HepG2 (cell line): ENCODE results near the gene KCNA1. TPM values are rescaled to one million over a fixed set of nuclear protein-coding genes. Genes with fewer than 3 reads are reported as not detected.
A peak's percentile ranks its signal among the peaks of the same experiment; 100 is the strongest.

Source experiments
- ATAC-seq: fragments of 200-7000 bp; cut with Tn5 transposase; 3 replicates; pipeline ENCODE4 v1.9.1; 2020; ENCODE audit warnings: mild to moderate bottlenecking, moderate library complexity
- Bru-seq: library from RNA; stranded (reverse); fragments of 400-500 nt; gene quantifications from one replicate; lab custom pipeline; 2021; lab: Mats Ljungman, UMichigan
- BruChase-seq, 2 experiments: library from RNA; stranded (reverse); fragments of 400-500 nt; gene quantifications; one replicate each; lab custom pipeline; 2021; lab: Mats Ljungman, UMichigan
- BruUV-seq: library from RNA; stranded (reverse); fragments of 400-500 nt; replicated peaks from 2 replicates; lab custom pipeline; 2021; lab: Mats Ljungman, UMichigan
- CTCF ChIA-PET: fragments of 300-600 bp; formaldehyde crosslinking; extraction: SDS; loops from one replicate; lab custom pipeline; 2021; ENCODE audit warnings: low total read pairs, inconsistent platforms, low intra/inter-chr PET ratio; lab: Yijun Ruan, JAX
- POLR2A ChIA-PET: fragments of 350-600 bp; sonication (Branson Sonifier 250); formaldehyde crosslinking; loops from one replicate; lab custom pipeline; 2020; ENCODE audit warnings: antibody characterized with exemption, inconsistent platforms; lab: Yijun Ruan, JAX
- DNase-seq: peaks from one replicate; pipeline ENCODE4 v3.0.0-alpha.2; 2015; ENCODE audit warnings: low spot score
- FAIRE-seq: peaks from 3 replicates; lab custom pipeline; 2011; peaks lifted over from hg19 to GRCh38; lab: Jason Lieb, UNC
- H2AFZ ChIP-seq: one replicate; pipeline ENCODE4 v1.6.1; 2011; ENCODE audit warnings: low read length, inconsistent platforms
- H3K27ac ChIP-seq: fragments of 300-600 bp; 3 replicates; pipeline ENCODE4 v1.8.0; 2011; ENCODE audit warnings: mixed run types, mild to moderate bottlenecking, mixed read lengths, low read length, inconsistent platforms; ENCODE audit not compliant: insufficient read depth; ENCODE audit errors: extremely low read length
- H3K27me3 ChIP-seq, 2 experiments: fragments of 200-600 bp in 1 of 2; 2 replicates in 1 of 2; 3 replicates in 1 of 2; pipeline versions ENCODE4 v1.6.0 to v1.8.0; 2011; ENCODE audit warnings: low read length in 2 of 2, mild to moderate bottlenecking in 2 of 2, moderate library complexity in 2 of 2, inconsistent platforms in 1 of 2; ENCODE audit not compliant: insufficient read depth in 2 of 2, control insufficient read depth in 1 of 2
- H3K36me3 ChIP-seq, 2 experiments: fragments of 200-600 bp in 1 of 2; replicated peaks in 1 of 2; 2 replicates in 1 of 2; 3 replicates in 1 of 2; pipeline versions ENCODE4 v1.5.1 to v1.8.0; 2011; ENCODE audit warnings: low read length in 2 of 2, inconsistent platforms in 1 of 2; ENCODE audit not compliant: insufficient read depth in 2 of 2, control insufficient read depth in 1 of 2
- H3K4me1 ChIP-seq: 2 replicates; pipeline ENCODE4 v1.5.1; 2012; ENCODE audit warnings: low read length, inconsistent platforms; ENCODE audit not compliant: insufficient read depth
- H3K4me2 ChIP-seq: 2 replicates; pipeline ENCODE4 v1.6.0; 2011; ENCODE audit warnings: low read depth, low read length, inconsistent platforms
- H3K4me3 ChIP-seq, 3 experiments: fragments of 200-600 bp in 1 of 3; sonication (generic), shearing (Covaris generic) in 1 of 3; replicated peaks in 1 of 3; 2 replicates each; pipeline ENCODE4 v1.5.1; 2011 to 2016; ENCODE audit warnings: low read length in 3 of 3, inconsistent platforms in 2 of 3, low read depth in 2 of 3, mild to moderate bottlenecking in 2 of 3, control low read depth in 1 of 3, mixed read lengths in 1 of 3; ENCODE audit not compliant: insufficient read depth in 1 of 3
- H3K79me2 ChIP-seq: one replicate; pipeline ENCODE4 v1.6.1; 2011; ENCODE audit warnings: low read length, inconsistent platforms; ENCODE audit not compliant: insufficient read depth
- H3K9ac ChIP-seq: 2 replicates; pipeline ENCODE4 v1.6.0; 2011; ENCODE audit warnings: mild to moderate bottlenecking, low read depth, low read length, inconsistent platforms; ENCODE audit not compliant: insufficient read depth
- H3K9me3 ChIP-seq: 2 replicates; pipeline ENCODE4 v1.5.1; 2012; ENCODE audit warnings: mild to moderate bottlenecking, low read length
- H4K20me1 ChIP-seq: 2 replicates; pipeline ENCODE4 v1.6.0; 2011; ENCODE audit warnings: inconsistent platforms, mild to moderate bottlenecking, low read length, moderate library complexity; ENCODE audit not compliant: insufficient read depth
- MAFK ChIP-seq, 2 experiments: IDR thresholded peaks in 1 of 2; conservative IDR thresholded peaks in 1 of 2; 2 replicates each; pipeline ENCODE4 v1.6.1; 2011; ENCODE audit warnings: improper control_type of control experiment in 2 of 2, low read length in 2 of 2
- NFYB ChIP-seq: sonication (generic); formaldehyde crosslinking; IDR thresholded peaks from 2 replicates; pipeline ENCODE4 v1.4.0; 2020; ENCODE audit warnings: missing genetic modification reagents
- POLR2G ChIP-seq: fragments of 200-400 bp; formaldehyde crosslinking; IDR thresholded peaks from 2 replicates; pipeline ENCODE4 v1.6.1; 2018; ENCODE audit warnings: mild to moderate bottlenecking, low read depth, low read length, moderate library complexity
- ZNF644 ChIP-seq: IDR thresholded peaks from 2 replicates; pipeline ENCODE4 v1.6.1; 2016; ENCODE audit warnings: low read depth
- WGBS: methylation state at CpG from one replicate; pipeline ENCODE4 v1.1.6; 2017; ENCODE audit warnings: low lambda C conversion rate; 5-methylcytosine and 5-hydroxymethylcytosine counted together
- in situ Hi-C: cut with HindIII; loops from 2 replicates; pipeline ENCODE4 v1.10.0; 2017; ENCODE audit warnings: low pct_unique_long_range_greater_than_20kb; ENCODE audit not compliant: extremely low pct_ligation_motif_present
- intact Hi-C: fragments of 100-400 bp; cut with micrococcal nuclease; formaldehyde crosslinking; loops from one replicate; pipeline ENCODE4 v1.10.0; 2022; ENCODE audit not compliant: unreplicated experiment
- long read RNA-seq, 2 experiments: library from RNA in 1 of 2; library from polyadenylated mRNA in 1 of 2; stranded (forward) in 1 of 2; unstranded in 1 of 2; transcript quantifications; one replicate each; pipeline ENCODE4 v2.0.0, GENCODE V29; 2019 to 2022
- polyA minus RNA-seq, 3 experiments: library from RNA; depleted of rRNA, polyadenylated mRNA; stranded (reverse); fragments of >200 nt; gene quantifications; 2 replicates each; pipeline ENCODE4 v1.2.3, GENCODE V29; 2011; ENCODE audit warnings: low replicate concordance in 1 of 3
- polyA plus RNA-seq, 8 experiments: library from polyadenylated mRNA; depleted of rRNA in 3 of 8; stranded (reverse) in 7 of 8; unstranded in 1 of 8; fragments of >200 nt; fragmentation: Illumina TruSeq in 4 of 8; extraction: Trizol in 4 of 8; gene quantifications; 2 replicates each; pipeline versions ENCODE4 v1.2.1 to v1.2.3, GENCODE V29; 2011 to 2016; ENCODE audit warnings: low read depth in 4 of 8, missing spikeins in 1 of 8, mixed read lengths in 1 of 8; ENCODE audit not compliant: insufficient read depth in 1 of 8
- total RNA-seq, 5 experiments: library from RNA; depleted of rRNA; stranded (reverse); fragments of >200 nt; fragmentation: Illumina TruSeq; extraction: Trizol; gene quantifications; 2 replicates each; pipeline ENCODE4 v1.2.3, GENCODE V29; 2016; ENCODE audit warnings: low read depth in 1 of 5
- TF ChIP-seq, protein P1 (sequence below): sonication (generic); formaldehyde crosslinking; IDR thresholded peaks from 2 replicates; pipeline ENCODE4 v1.8.0; 2022; ENCODE audit warnings: mild to moderate bottlenecking, missing genetic modification reagents, moderate library complexity
- TF ChIP-seq, protein P2 (sequence below): sonication (generic); formaldehyde crosslinking; conservative IDR thresholded peaks from 2 replicates; pipeline ENCODE4 v1.8.0; 2022; ENCODE audit warnings: mild to moderate bottlenecking, moderate library complexity, missing genetic modification reagents

KCNA1 gene
- total RNA-seq (2016; rRNA removed; fragmentation: Illumina TruSeq; extraction: Trizol) (not detected in 2 replicates), polyA plus RNA-seq (2011; rRNA removed) (not detected in 2 replicates), polyA minus RNA-seq (2011; rRNA and poly(A)+ RNA removed; ENCODE audit: low replicate concordance) (not detected in 2 replicates), Bru-seq, nascent RNA (not detected), BruChase-seq, experiment 1, labeled RNA remaining after a 6-hour chase (not detected), BruChase-seq, experiment 2, labeled RNA remaining after a 2-hour chase (not detected)
- total RNA-seq (2016; cell fraction: cytosol; rRNA removed; fragmentation: Illumina TruSeq; extraction: Trizol; ENCODE audit: low read depth) = not detected in 2 replicates
- not detected in 2 replicates for total RNA-seq (2016; cell fraction: insoluble cytoplasmic fraction; rRNA removed; fragmentation: Illumina TruSeq; extraction: Trizol)
- not detected in 2 replicates for total RNA-seq (2016; cell fraction: membrane; rRNA removed; fragmentation: Illumina TruSeq; extraction: Trizol)
- total RNA-seq (2016; cell fraction: nucleus; rRNA removed; fragmentation: Illumina TruSeq; extraction: Trizol) = not detected in 2 replicates
- not detected in 2 replicates for polyA plus RNA-seq (2011; cell fraction: cytosol; rRNA removed)
- polyA plus RNA-seq (2011; cell fraction: nucleus; rRNA removed) = not detected in 2 replicates
- not detected in 2 replicates for polyA plus RNA-seq (2012)
- not detected in 2 replicates for polyA plus RNA-seq (2016; cell fraction: cytosol; fragmentation: Illumina TruSeq; extraction: Trizol; ENCODE audit: low read depth)
- not detected in 2 replicates for polyA plus RNA-seq (2016; cell fraction: insoluble cytoplasmic fraction; fragmentation: Illumina TruSeq; extraction: Trizol; ENCODE audit: low read depth)
- not detected in 2 replicates for polyA plus RNA-seq (2016; cell fraction: membrane; fragmentation: Illumina TruSeq; extraction: Trizol; ENCODE audit: low read depth)
- not detected in 2 replicates for polyA plus RNA-seq (2016; cell fraction: nucleus; fragmentation: Illumina TruSeq; extraction: Trizol; ENCODE audit: insufficient read depth, low read depth)
- polyA minus RNA-seq (2011; cell fraction: cytosol; rRNA and poly(A)+ RNA removed) = not detected in 2 replicates
- polyA minus RNA-seq (2011; cell fraction: nucleus; rRNA and poly(A)+ RNA removed) = not detected in 2 replicates
- long read RNA-seq, experiment 1 = 0 reads
- long read RNA-seq, experiment 2 = 0 reads

GRCh38 chr12:4909734-4910501 is at the start of gene KCNA1:
Gene KCNA1, plus strand, starts transcription at chr12:4909905. Its CDS starts 1,474 bp downstream, at chr12:4911379.
- FAIRE-seq = no peak
- Histone ChIP-seq H3K4me1 (no peaks in the 10 kb centered on the region), H3K36me3 (no peaks in the 10 kb centered on the region), H3K79me2 (no peaks in the 10 kb centered on the region), H3K27me3 (peaks cover 7 to 55% of the 10 kb centered on the region in 2 experiments; a peak in 4 of 5 replicates), H3K9me3 (no peaks in the 10 kb centered on the region), H3K4me3 (0 out of 6 replicates have a peak within 1 kb of the TSS, but pooled peaks of 1 of the 3 experiments have one; percentile 10), H3K4me2 (no peak within 1 kb of the TSS), H4K20me1 (no peaks in the 10 kb centered on the region), H3K27ac (no peak within 1 kb of the TSS), H3K9ac (no peak within 1 kb of the TSS), H2AFZ (no peak within 1 kb of the TSS)
- no peak; the same call in 1 of the 3 replicates for ATAC-seq
- in situ Hi-C loops (no loop called here), intact Hi-C loops (no loop called here)
- CTCF ChIA-PET = no interaction called here
- POLR2A ChIA-PET = no interaction called here
- BruUV-seq = no TSS peak
- 35% methylated on average over 40 of the region's 67 CpGs for WGBS
- TF ChIP-seq ZNF644 (no peak), POLR2G (no peak), NFYB (CRISPR knock-in tag) (no peak), MAFK (conservative IDR thresholded peaks at IDR 0.05 in 1 of 2, IDR thresholded peaks at IDR 0.05 in 1 of 2; ENCODE audit: low read length in 2 of 2) (peak in 1 of 2 experiments; percentile 22; a peak in 1 of 4 replicates)
- TF ChIP-seq, protein P1, sequence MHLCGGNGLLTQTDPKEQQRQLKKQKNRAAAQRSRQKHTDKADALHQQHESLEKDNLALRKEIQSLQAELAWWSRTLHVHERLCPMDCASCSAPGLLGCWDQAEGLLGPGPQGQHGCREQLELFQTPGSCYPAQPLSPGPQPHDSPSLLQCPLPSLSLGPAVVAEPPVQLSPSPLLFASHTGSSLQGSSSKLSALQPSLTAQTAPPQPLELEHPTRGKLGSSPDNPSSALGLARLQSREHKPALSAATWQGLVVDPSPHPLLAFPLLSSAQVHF = no peak
- TF ChIP-seq, protein P2, sequence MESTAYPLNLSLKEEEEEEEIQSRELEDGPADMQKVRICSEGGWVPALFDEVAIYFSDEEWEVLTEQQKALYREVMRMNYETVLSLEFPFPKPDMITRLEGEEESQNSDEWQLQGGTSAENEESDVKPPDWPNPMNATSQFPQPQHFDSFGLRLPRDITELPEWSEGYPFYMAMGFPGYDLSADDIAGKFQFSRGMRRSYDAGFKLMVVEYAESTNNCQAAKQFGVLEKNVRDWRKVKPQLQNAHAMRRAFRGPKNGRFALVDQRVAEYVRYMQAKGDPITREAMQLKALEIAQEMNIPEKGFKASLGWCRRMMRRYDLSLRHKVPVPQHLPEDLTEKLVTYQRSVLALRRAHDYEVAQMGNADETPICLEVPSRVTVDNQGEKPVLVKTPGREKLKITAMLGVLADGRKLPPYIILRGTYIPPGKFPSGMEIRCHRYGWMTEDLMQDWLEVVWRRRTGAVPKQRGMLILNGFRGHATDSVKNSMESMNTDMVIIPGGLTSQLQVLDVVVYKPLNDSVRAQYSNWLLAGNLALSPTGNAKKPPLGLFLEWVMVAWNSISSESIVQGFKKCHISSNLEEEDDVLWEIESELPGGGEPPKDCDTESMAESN = no peak
- no peak for DNase-seq
